GM19452 (cell line): ENCODE measurements around the gene EYA4.

ENCODE experiments used
- ATAC-seq: cut with Tn5 transposase; IDR thresholded peaks from one replicate; pipeline ENCODE4 v1.9.1; 2021; ENCODE audit not compliant: unreplicated experiment

Gene EYA4

DNA sequence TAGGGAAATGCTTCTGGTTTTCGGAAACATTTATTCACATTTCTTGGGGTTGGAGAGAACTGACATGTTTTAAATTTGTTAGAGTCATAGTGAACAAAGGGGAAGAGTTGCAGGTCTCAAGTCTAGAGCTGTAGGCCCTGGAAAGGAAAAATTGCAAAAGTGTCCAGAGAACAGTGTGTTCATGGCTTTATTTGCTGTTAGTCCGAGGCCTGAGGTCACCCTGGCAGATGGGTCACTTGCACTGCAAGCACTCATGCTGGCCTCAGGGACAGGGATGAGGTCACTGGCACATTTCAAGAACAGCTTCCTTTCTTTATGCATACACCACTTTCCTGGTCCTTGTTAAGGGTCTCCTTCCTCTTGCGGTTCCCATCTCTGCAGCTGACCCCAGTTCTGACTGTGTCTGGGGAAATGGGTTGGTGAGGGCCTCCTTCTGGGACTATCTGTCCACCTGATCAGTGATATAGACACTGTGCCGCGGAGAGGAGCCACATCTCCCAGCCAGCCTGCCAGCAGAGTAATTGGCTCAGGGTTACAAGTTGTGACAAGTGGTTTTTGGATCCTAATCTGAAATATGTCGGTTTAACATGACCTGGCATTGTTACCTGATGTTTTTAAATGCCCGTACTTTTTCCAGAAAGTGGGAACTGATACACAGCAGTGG is 194.0 kb downstream of the EYA4 start:
- no peak for ATAC-seq

GRCh38 chr6:133436652-133437051 is 195.5 kb downstream of the EYA4 start:
- no peak for ATAC-seq

- ATAC-seq, result no peak
Measured at GRCh38 chr6:133441491-133441890, 200.3 kb downstream of the EYA4 start.

- ATAC-seq, result no peak
Measured at GRCh38 chr6:133446789-133447188, 205.6 kb downstream of the EYA4 start.

DNA sequence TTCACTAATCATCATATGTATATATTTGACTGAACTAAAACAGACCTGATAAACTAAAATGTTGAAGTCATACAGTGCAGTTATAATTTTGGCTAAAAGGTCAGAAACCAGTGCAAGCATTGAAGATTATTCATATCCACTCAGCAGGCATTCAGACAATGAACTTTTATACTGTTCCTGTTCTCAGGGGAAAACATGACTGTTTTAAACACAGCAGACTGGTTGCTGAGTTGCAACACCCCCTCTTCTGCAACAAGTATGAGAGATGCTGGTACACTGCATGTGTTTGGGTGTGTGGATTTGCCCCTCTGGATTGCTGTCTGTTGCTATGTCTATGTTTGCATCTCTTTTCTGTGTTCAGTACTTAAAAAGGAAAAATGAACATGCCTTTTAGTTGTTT is 206.8 kb downstream of the EYA4 start:
- no peak for ATAC-seq

DNA sequence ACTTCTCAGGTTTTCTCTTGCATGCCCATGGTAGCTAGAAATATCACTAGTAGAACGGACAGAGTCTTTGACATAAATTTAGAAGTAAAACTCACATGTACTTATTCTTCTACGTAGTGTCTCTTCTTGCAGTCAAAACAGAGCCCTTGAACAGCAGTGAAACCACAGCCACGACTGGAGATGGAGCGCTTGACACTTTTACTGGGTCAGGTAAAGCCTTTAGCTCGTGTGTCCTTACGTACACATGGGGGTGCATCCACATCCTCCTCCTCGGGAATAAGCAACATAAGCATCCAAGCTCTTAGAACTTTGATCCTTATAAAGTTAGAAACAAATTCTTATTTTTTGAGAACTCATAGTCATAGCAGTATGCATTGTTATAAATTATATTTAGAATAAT is 215.3 kb downstream of the EYA4 start:
- no peak for ATAC-seq

GRCh38 chr6:133456944-133457343 is 215.8 kb downstream of the EYA4 start:
- ATAC-seq, result no peak

DNA sequence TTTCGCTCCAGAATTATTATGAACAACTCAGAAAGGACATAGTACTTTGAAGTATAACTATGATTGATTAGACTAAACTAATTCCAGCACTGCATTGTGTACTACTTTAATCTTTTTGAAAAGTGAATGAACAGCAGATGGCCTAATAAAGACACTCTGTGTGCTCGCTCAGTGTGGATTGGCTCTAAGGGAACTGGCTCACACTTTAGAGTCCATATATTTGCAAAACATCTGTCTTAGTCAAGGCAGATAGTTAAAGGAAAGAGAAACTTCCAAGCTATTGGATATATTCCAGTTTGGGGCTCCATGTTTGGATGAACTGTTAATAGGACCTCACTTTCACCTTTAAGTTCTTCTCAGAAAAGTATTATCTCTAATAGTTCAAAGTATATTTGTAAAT is 218.9 kb downstream of the EYA4 start:
- no peak for ATAC-seq

DNA sequence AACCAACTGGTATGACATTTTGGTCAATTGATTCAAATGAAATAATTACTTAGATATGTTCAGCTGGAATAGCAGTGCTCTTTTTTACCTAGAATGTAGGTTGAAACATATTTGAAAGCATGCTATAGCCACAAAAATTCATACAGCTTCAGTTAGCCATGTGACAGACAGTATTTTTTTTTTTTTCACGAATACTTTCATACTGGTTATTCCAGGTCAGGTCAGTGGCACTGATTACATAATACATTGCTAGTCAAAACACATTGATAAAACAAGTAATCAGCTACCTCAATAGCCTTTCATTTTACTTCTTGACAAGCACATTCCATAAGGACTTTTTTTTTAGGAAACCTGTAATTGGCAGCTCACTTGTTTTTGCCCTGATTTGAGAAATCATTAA is 222.6 kb downstream of the EYA4 start:
- ATAC-seq, result no peak

- no peak for ATAC-seq
Measured at GRCh38 chr6:133466680-133467079, 225.5 kb downstream of the EYA4 start.

DNA sequence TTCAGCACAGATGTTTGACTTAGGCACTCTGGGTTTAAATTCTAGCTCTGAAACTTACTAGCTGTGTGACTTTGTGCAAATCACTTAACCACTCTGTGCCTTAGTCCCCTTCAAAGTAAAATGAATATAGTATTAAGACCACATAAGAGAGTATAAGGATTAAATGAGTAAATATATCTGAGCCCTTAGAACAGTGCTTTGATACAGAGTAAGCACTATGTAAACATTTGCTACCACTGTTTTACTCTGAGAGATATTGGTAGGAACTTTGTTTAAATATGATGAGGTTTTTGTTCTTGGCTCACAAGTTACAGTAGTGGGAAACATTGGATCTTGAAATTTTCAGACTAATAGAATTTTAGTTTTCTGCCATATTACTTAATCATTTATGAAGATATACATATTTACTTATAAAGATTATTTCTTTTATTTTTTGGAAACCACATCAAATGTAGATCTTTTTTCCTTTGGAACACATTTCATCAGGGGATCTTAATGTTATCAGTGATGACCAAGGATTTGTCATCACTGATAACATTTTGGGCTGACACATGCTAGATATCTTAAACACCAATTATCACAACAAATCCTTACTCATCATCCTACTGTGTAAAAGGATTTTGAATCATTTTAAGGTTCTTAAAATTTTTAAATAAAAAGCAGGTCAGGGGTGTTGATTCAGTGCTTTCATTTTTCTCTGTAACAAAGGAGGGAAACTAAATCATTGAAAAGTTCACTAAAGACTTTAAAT is 226.2 kb downstream of the EYA4 start:
- ATAC-seq, result no peak

- no peak for ATAC-seq
Measured at GRCh38 chr6:133467982-133468380, 226.8 kb downstream of the EYA4 start.

GRCh38 chr6:133468591-133468990 is 227.4 kb downstream of the EYA4 start:
- no peak for ATAC-seq

- no peak for ATAC-seq
Measured at GRCh38 chr6:133474516-133474915, 233.4 kb downstream of the EYA4 start.

DNA sequence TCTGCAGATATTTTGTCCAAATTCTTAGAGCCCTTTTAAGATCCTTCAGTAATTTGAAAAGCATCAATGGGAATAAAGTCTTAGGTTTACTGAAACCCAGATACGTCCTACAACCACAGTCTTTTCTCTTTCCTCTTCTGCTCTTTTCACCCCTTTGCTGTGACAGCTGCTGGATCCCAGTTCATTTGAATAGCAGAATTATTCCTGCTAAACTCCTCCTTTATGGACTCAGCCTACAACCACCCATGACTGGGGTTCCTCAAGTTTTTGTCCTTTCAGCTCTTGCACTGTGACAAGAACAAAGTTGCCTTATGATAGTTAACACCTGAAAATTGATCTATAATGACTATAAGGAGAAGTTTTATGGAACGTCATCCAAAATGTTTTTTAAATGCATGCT is 237.5 kb downstream of the EYA4 start:
- ATAC-seq, result no peak

DNA sequence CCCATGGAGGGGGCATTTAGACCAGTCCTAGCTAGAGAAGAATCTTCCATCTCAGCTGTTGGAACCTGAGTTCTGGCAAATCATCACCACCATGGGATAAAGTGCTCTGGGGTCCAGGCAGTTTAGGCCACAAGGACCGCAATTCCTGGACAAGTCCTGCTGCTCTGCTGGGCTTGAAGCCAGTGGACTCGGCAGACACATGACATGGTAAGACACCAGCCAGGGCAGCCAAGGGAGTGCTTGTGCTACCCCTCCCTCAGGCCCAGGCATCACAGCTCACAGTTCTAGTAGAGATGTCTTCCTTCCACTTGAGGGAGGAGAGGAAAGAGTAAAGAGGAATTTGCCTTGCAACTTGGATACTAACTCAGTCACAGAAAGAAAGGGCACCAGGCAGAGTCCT is 246.0 kb downstream of the EYA4 start:
- no peak for ATAC-seq

DNA sequence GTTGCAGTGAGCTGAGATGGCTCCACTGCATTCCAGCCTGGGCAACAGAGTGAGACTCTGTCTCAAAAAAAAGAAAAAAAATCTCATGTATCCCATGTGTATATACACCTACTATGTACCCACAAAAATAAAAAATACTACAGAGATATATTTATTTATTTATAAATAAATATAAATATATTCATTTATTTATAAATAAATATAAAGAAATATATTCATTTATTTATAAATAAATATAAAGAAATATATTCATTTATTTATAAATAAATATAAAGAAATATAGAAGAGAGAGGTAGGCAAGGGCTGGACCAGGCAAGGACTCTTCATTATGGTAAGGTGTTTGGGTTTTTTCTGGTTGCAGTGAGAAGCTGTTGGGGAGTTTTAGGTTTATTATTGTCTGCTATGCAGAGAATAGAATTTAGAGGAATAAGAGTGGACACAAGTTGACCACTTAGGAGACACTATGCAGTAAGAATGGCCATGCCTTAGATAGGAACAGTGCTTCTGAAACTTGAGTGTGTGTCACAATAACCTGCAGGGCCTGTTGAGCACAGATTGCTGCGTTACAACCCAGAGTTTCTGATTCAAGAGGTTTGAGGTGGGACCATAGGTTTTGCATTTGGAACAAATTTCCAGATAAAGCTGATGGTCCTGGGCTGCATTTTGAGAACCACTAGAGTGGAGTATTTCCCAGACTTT is 254.2 kb downstream of the EYA4 start:
- no peak for ATAC-seq

GRCh38 chr6:133499662-133500061 is 258.5 kb downstream of the EYA4 start:
- no peak for ATAC-seq

DNA sequence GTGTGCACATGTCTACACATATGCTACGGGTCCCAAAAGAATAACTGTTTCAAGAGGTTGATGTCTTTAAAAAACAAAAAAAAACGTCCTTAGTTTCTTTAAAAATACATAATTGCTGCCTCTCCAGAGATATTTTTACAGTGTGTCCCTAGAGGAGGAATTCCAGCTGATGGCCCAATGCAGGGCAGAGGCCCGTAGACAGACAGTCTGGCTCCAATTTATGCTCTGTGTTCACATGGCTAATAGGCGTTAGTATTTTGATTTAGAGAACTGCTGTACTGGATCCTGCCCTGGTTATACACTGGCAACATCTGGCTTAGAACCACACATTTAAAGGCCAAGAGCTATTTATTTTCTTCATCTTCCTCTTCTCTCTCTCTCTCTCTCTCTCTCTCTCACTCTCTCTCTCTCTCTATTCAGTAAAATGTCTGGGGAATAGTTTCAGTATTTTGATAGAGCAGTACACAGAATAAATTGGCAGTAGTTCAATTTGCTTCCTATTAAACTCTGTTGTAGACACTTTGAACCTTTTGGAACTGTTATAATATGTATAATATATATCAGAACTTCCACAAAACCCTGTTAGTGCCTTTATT is 260.6 kb downstream of the EYA4 start:
- no peak for ATAC-seq

- ATAC-seq, result no peak
Measured at GRCh38 chr6:133502441-133503335, 261.5 kb downstream of the EYA4 start.

DNA sequence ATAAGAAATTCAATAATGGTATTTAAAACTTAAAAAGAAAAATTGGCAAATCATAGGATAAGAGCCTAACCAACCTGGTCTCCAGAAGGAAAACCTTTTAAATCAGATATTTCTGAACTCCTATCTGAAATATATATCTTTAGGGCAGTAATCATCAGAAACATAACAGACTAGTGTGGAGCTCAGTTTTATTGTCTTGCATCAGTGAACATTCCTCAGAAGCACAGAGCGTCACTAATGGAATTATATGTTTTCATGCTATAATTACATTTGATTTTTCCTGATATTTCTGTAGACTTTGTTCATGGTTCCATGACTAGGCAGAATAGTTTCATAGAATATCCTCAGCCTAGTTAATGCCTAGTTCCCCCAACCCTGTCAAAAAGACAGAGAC is 262.2 kb downstream of the EYA4 start:
- ATAC-seq, result no peak
